ENCODE results near the gene OPCML. TPM values are rescaled to one million over a fixed set of nuclear protein-coding genes. Genes with fewer than 3 reads are reported as not detected.

The OPCML gene
- polyA plus RNA-seq, 3 donors, result not detected

GRCh38 chr11:133048270-133048669 is 484.0 kb downstream of the OPCML start:
- Histone ChIP-seq H3K27ac (ENCODE audit: low read depth in 1 of 2, low read length in 2 of 2) (no peak overlapping the region), H3K9ac (ENCODE audit: insufficient read depth, low read length, poor library complexity, severe bottlenecking) (no peak overlapping the region), H3K9me3 (replicated peaks in 1 of 2; ENCODE audit: control insufficient read depth in 1 of 2, insufficient read depth in 1 of 2, low read length in 2 of 2) (no peaks in the 10 kb centered on the region), H3K36me3 (replicated peaks in 1 of 2; ENCODE audit: control insufficient read depth in 1 of 2, insufficient read depth in 2 of 2, low read length in 2 of 2) (no peaks in the 10 kb centered on the region), H3K79me2 (ENCODE audit: insufficient read depth, low read length) (no peaks in the 10 kb centered on the region), H3K4me3 (replicated peaks in 1 of 3; ENCODE audit: low read depth in 2 of 3, low read length in 3 of 3) (no peak overlapping the region), H2AFZ (ENCODE audit: insufficient read depth, low read depth, low read length, poor library complexity, severe bottlenecking) (no peak overlapping the region), H3K4me1 (ENCODE audit: control insufficient read depth in 1 of 2, insufficient read depth in 2 of 2, low read length in 2 of 2) (no peaks in the 10 kb centered on the region), H4K20me1 (ENCODE audit: insufficient read depth, low read length) (no peaks in the 10 kb centered on the region), H3K27me3 (ENCODE audit: control insufficient read depth in 2 of 2, insufficient read depth in 2 of 2, low read length in 2 of 2) (no peaks in the 10 kb centered on the region), H3K4me2 (replicated peaks; ENCODE audit: extremely low read depth, low read length, poor library complexity, severe bottlenecking) (no peak overlapping the region)
- no peak overlapping the region for H3K4me3 Mint-ChIP-seq
- peaks cover 0 to 5% (median 2%) of the 10 kb centered on the region in 3 donors for H3K27me3 Mint-ChIP-seq (ENCODE audit: low read depth in 3 of 3)
- intact Hi-C loops (cut with micrococcal nuclease), result no loop called here
- no peak for DNase-seq
- WGBS (ENCODE audit: insufficient coverage), result 76% methylated on average over 4 of the region's 8 CpGs
- H3K27ac Mint-ChIP-seq, result no peak overlapping the region
- H3K36me3 Mint-ChIP-seq, result no peaks in the 10 kb centered on the region
- no peaks in the 10 kb centered on the region for H3K4me1 Mint-ChIP-seq
- TF ChIP-seq, protein P1, sequence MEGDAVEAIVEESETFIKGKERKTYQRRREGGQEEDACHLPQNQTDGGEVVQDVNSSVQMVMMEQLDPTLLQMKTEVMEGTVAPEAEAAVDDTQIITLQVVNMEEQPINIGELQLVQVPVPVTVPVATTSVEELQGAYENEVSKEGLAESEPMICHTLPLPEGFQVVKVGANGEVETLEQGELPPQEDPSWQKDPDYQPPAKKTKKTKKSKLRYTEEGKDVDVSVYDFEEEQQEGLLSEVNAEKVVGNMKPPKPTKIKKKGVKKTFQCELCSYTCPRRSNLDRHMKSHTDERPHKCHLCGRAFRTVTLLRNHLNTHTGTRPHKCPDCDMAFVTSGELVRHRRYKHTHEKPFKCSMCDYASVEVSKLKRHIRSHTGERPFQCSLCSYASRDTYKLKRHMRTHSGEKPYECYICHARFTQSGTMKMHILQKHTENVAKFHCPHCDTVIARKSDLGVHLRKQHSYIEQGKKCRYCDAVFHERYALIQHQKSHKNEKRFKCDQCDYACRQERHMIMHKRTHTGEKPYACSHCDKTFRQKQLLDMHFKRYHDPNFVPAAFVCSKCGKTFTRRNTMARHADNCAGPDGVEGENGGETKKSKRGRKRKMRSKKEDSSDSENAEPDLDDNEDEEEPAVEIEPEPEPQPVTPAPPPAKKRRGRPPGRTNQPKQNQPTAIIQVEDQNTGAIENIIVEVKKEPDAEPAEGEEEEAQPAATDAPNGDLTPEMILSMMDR (IDR thresholded peaks at IDR 0.05), result no peak
- peaks cover 0 to 3% (median 0%) of the 10 kb centered on the region in 7 donors for H3K9me3 Mint-ChIP-seq

GRCh38 chr11:133047771-133048115 is 484.6 kb downstream of the OPCML start:
- Mint-ChIP-seq H3K27ac (no peak overlapping the region), H3K4me1 (no peaks in the 10 kb centered on the region), H3K27me3 (ENCODE audit: low read depth in 3 of 3) (peaks cover 0 to 5% (median 2%) of the 10 kb centered on the region in 3 donors), H3K4me3 (no peak overlapping the region), H3K9me3 (peaks cover 0 to 3% (median 0%) of the 10 kb centered on the region in 7 donors), H3K36me3 (no peaks in the 10 kb centered on the region)
- Histone ChIP-seq H3K27me3 (ENCODE audit: control insufficient read depth in 2 of 2, insufficient read depth in 2 of 2, low read length in 2 of 2) (no peaks in the 10 kb centered on the region), H3K79me2 (ENCODE audit: insufficient read depth, low read length) (no peaks in the 10 kb centered on the region), H3K27ac (ENCODE audit: low read depth in 1 of 2, low read length in 2 of 2) (no peak overlapping the region), H3K9me3 (replicated peaks in 1 of 2; ENCODE audit: control insufficient read depth in 1 of 2, insufficient read depth in 1 of 2, low read length in 2 of 2) (no peaks in the 10 kb centered on the region), H3K9ac (ENCODE audit: insufficient read depth, low read length, poor library complexity, severe bottlenecking) (no peak overlapping the region), H2AFZ (ENCODE audit: insufficient read depth, low read depth, low read length, poor library complexity, severe bottlenecking) (no peak overlapping the region), H4K20me1 (ENCODE audit: insufficient read depth, low read length) (no peaks in the 10 kb centered on the region), H3K36me3 (replicated peaks in 1 of 2; ENCODE audit: control insufficient read depth in 1 of 2, insufficient read depth in 2 of 2, low read length in 2 of 2) (no peaks in the 10 kb centered on the region), H3K4me3 (replicated peaks in 1 of 3; ENCODE audit: low read depth in 2 of 3, low read length in 3 of 3) (no peak overlapping the region), H3K4me1 (ENCODE audit: control insufficient read depth in 1 of 2, insufficient read depth in 2 of 2, low read length in 2 of 2) (no peaks in the 10 kb centered on the region), H3K4me2 (replicated peaks; ENCODE audit: extremely low read depth, low read length, poor library complexity, severe bottlenecking) (no peak overlapping the region)
- intact Hi-C loops (cut with micrococcal nuclease), result no loop called here
- DNase-seq, result no peak
- TF ChIP-seq, protein P1 (IDR thresholded peaks at IDR 0.05), result no peak
- WGBS (ENCODE audit: insufficient coverage), result 88% methylated on average over 5 of the region's 5 CpGs
